ENCODE measurements around the gene PERCC1. TPM values are rescaled to one million over a fixed set of nuclear protein-coding genes. Genes with fewer than 3 reads are reported as not detected.

PERCC1 gene
- total and polyA plus RNA-seq, 2 donors (not counting 1 experiment from before 2014, with no cell fraction given), result not detected

GRCh38 chr16:1427473-1428461 is 3.1 kb upstream of the PERCC1 start:
- Histone ChIP-seq H3K36me3 (ENCODE audit: control insufficient read depth, insufficient read depth, low read length) (no peaks in the 10 kb centered on the region), H4K20me1 (ENCODE audit: control insufficient read depth, extremely low read depth, insufficient read depth, low read length) (no peaks in the 10 kb centered on the region), H2AFZ (ENCODE audit: low read length) (no peak overlapping the region), H3K9me3 (ENCODE audit: control insufficient read depth, insufficient read depth, low read depth, low read length) (no peaks in the 10 kb centered on the region), H3K4me3 (replicated peaks in 1 of 4; ENCODE audit: control extremely low read depth in 1 of 4, insufficient read depth in 1 of 4, low read depth in 3 of 4, low read length in 4 of 4) (no peak overlapping the region), H3K4me1 (ENCODE audit: control insufficient read depth, extremely low read depth, insufficient read depth, low read length) (no peaks in the 10 kb centered on the region), H3K27me3 (ENCODE audit: control insufficient read depth, insufficient read depth, low read length) (no peaks in the 10 kb centered on the region), H3K9ac (ENCODE audit: insufficient read depth, low read length) (no peak overlapping the region), H3K79me2 (ENCODE audit: control insufficient read depth, insufficient read depth, low read length) (no peaks in the 10 kb centered on the region), H3K27ac (ENCODE audit: insufficient read depth, low read length) (no peak overlapping the region), H3K4me2 (ENCODE audit: extremely low read depth, insufficient read depth, low read length) (no peak overlapping the region)
- TF ChIP-seq CTCF (conservative IDR thresholded peaks at IDR 0.05 in 1 of 2, IDR thresholded peaks at IDR 0.05 in 1 of 2; ENCODE audit: low read depth in 1 of 2, low read length in 2 of 2) (no peak), EZH2 (IDR thresholded peaks at IDR 0.05; ENCODE audit: low read length, missing control alignments) (no peak)
- DNase-seq (ENCODE audit: low read depth in 2 of 2), result no peak

GRCh38 chr16:1428511-1428910 is 2.4 kb upstream of the PERCC1 start:
- no peaks in the 10 kb centered on the region for H3K79me2 ChIP-seq (ENCODE audit: control insufficient read depth, insufficient read depth, low read length)
- no peaks in the 10 kb centered on the region for H3K27me3 ChIP-seq (ENCODE audit: control insufficient read depth, insufficient read depth, low read length)
- no peak overlapping the region for H3K4me3 ChIP-seq (replicated peaks in 1 of 4; ENCODE audit: control extremely low read depth in 1 of 4, insufficient read depth in 1 of 4, low read depth in 3 of 4, low read length in 4 of 4)
- peak in 1 of 2 donors; percentile 10 for DNase-seq (ENCODE audit: low read depth in 2 of 2)
- no peak overlapping the region for H2AFZ ChIP-seq (ENCODE audit: low read length)
- no peaks in the 10 kb centered on the region for H3K36me3 ChIP-seq (ENCODE audit: control insufficient read depth, insufficient read depth, low read length)
- TF ChIP-seq CTCF (conservative IDR thresholded peaks at IDR 0.05 in 1 of 2, IDR thresholded peaks at IDR 0.05 in 1 of 2; ENCODE audit: low read depth in 1 of 2, low read length in 2 of 2) (peak; percentile 10 to 23), EZH2 (IDR thresholded peaks at IDR 0.05; ENCODE audit: low read length, missing control alignments) (no peak)
- no peak overlapping the region for H3K4me2 ChIP-seq (ENCODE audit: extremely low read depth, insufficient read depth, low read length)
- H3K27ac ChIP-seq (ENCODE audit: insufficient read depth, low read length), result no peak overlapping the region
- H3K9me3 ChIP-seq (ENCODE audit: control insufficient read depth, insufficient read depth, low read depth, low read length), result no peaks in the 10 kb centered on the region
- H4K20me1 ChIP-seq (ENCODE audit: control insufficient read depth, extremely low read depth, insufficient read depth, low read length), result no peaks in the 10 kb centered on the region
- no peak overlapping the region for H3K9ac ChIP-seq (ENCODE audit: insufficient read depth, low read length)
- no peaks in the 10 kb centered on the region for H3K4me1 ChIP-seq (ENCODE audit: control insufficient read depth, extremely low read depth, insufficient read depth, low read length)

GRCh38 chr16:1429012-1429411 is 1.9 kb upstream of the PERCC1 start:
- no peaks in the 10 kb centered on the region for H3K36me3 ChIP-seq (ENCODE audit: control insufficient read depth, insufficient read depth, low read length)
- H3K27ac ChIP-seq (ENCODE audit: insufficient read depth, low read length), result no peak overlapping the region
- H3K27me3 ChIP-seq (ENCODE audit: control insufficient read depth, insufficient read depth, low read length), result no peaks in the 10 kb centered on the region
- H3K79me2 ChIP-seq (ENCODE audit: control insufficient read depth, insufficient read depth, low read length), result no peaks in the 10 kb centered on the region
- no peak overlapping the region for H3K4me2 ChIP-seq (ENCODE audit: extremely low read depth, insufficient read depth, low read length)
- H3K4me1 ChIP-seq (ENCODE audit: control insufficient read depth, extremely low read depth, insufficient read depth, low read length), result no peaks in the 10 kb centered on the region
- no peak overlapping the region for H2AFZ ChIP-seq (ENCODE audit: low read length)
- H3K9me3 ChIP-seq (ENCODE audit: control insufficient read depth, insufficient read depth, low read depth, low read length), result no peaks in the 10 kb centered on the region
- no peaks in the 10 kb centered on the region for H4K20me1 ChIP-seq (ENCODE audit: control insufficient read depth, extremely low read depth, insufficient read depth, low read length)
- TF ChIP-seq CTCF (conservative IDR thresholded peaks at IDR 0.05 in 1 of 2, IDR thresholded peaks at IDR 0.05 in 1 of 2; ENCODE audit: low read depth in 1 of 2, low read length in 2 of 2) (no peak), EZH2 (IDR thresholded peaks at IDR 0.05; ENCODE audit: low read length, missing control alignments) (no peak)
- no peak overlapping the region for H3K4me3 ChIP-seq (replicated peaks in 1 of 4; ENCODE audit: control extremely low read depth in 1 of 4, insufficient read depth in 1 of 4, low read depth in 3 of 4, low read length in 4 of 4)
- no peak overlapping the region for H3K9ac ChIP-seq (ENCODE audit: insufficient read depth, low read length)
- no peak for DNase-seq (ENCODE audit: low read depth in 2 of 2)
